HG03159 (cell line): Measurements from ENCODE around the gene SYMPK.
"Not testable (repeated sequence)": the region's sequence is repeated elsewhere in the genome, so short reads cannot be mapped to it uniquely, and the experiment has no call there.

Experiments
- ATAC-seq: cut with Tn5 transposase; IDR thresholded peaks from one replicate; pipeline ENCODE4 v1.9.1; 2021; ENCODE audit warnings: mild to moderate bottlenecking, moderate library complexity; ENCODE audit not compliant: unreplicated experiment

Gene SYMPK

DNA sequence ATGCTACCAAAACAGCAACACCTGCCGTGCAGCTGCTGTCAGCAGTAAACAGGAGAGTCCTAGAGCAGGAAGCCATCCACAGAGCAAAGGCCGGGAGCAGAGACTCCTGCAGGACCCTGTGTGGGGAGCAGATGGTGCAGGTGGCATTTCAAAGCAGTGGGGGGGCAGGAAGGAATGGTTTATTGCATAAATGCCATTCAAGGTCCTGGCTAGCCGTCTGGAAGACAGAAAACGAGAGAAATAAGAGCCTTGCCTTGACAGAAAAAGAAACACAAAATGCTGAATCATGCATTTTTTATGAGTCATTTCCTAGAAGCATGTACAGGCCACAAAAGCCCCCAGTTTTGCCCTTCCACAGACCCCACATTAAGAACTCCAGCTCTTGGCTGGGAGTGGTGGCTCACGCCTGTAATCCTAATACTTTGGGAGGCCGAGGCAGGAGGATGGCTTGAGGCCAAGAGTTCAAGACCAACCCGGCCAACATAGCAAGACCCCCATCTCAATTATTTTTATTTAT is 53.2 kb downstream of the SYMPK start:
- no peak for ATAC-seq

DNA sequence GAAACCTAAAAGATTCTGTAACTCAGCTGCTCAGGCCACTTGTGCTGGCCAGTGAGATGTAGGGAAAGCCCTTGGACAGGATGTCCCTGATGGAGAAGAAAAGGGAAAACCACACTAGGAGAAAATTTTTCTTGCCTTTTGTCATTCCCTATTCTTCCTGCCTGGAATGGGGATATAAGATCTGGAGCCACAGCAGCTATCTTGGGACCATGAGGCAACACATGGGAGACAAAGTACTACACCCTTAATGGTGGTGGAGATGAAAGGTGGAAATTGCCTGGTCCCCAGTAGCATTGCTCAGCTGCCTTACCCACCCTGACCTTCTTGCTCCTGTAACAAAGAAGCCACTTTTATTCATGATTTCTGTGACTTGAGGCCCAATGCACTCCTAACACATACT is 57.2 kb downstream of the SYMPK start:
- no peak for ATAC-seq

DNA sequence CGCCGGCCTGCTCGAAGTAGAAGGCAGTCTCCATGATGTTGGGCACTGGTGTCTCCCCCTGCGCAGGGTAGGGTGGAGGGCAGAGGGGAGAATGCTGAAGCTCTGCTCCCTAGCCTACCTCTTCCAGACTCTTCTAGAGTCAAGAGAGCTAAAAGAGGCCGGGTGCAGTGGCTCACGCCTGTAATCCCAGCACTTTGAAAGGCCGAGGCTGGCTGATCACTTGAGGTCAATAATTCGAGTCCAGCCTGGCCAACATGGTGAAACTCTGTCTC is 58.1 kb downstream of the SYMPK start:
- ATAC-seq: no peak

DNA sequence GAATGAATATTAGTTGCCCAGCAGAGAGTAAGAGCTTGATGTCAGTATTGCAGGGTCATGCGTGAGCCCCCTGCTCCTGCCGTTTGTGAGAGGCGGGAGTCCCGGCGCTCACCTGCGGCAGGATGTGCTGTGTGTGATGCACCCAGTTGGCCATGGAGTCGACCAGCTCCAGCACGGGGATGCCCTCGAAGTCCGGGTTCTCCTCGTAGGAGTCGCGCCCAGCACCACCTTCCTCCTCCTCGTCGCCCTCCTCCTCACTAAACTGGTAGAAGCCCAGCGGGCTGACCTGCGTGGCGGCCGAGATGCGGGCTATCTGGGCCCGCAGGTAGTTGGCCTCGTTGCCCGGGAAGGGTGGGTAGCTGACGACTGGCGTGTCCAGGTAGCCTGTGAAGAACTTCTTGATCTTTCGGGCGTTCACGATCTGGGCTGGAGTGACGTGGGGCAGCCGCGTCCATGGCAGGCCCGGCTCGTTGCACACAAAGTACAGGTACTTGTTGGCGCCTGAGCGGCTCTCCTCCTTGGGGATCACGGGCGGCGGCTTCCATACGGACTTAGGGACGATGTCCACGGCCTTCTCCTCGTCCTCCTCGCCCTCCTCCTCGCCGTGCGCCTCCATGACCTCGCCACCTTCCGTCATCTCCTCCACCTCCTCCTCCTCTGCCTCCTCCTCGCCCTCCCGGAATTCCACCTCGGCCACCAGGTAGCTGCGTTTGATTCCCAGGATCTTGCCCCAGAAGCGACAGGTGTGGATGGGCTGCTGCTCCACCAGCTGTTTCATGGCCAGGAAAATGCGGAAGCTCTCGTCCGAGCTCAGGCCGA is 58.6 kb downstream of the SYMPK start:
- ATAC-seq: no peak

DNA sequence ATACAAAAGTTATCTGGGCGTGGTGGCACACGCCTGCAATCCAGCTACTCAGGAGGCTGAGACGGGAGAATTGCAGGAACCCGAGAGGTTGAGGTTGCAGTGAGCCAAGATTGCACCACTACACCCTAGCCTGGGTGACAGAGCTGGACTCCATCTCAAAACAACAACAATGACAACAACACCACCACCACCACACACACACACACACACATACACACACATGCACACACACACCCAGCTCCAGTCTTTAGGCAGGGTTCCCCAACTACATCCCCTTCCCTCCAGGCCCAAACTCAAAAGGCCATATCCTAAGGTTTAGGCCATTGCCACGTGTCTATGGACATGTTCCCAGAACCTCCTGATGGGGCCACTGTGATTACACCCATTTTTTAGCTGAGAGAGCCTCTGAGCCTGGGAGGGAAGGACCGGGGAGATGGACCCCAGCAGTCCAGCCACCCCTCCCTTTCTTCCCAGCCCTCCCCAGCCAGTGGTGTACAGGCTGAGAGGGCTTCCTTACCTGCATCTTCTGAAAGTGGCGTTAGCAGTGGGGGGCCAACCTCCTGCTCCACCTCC is 61.3 kb downstream of the SYMPK start:
- no peak for ATAC-seq

DNA sequence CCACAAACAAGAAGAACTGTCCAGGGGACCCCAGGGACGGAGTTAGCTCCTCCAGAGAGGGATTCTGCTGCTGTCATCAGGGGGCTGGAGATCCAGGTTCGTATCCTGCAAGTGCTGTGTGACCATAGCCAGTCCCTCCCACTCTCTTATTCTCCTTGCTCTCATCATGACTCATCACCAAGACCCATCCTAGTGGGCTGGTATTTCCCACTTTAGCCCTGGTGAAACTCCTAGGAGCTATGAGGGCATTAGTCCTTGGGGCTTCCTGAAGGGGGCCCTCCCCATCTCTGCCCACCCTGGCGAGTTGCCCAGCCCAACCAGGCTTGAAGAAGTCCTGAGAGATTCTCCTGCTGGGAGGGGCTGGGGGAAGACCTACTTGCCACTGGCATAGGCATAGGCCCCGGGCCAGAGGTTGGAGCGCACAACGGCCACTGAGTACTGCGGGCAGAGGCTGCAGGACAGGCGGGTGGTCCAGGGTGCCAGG is 62.8 kb downstream of the SYMPK start:
- no peak for ATAC-seq

DNA sequence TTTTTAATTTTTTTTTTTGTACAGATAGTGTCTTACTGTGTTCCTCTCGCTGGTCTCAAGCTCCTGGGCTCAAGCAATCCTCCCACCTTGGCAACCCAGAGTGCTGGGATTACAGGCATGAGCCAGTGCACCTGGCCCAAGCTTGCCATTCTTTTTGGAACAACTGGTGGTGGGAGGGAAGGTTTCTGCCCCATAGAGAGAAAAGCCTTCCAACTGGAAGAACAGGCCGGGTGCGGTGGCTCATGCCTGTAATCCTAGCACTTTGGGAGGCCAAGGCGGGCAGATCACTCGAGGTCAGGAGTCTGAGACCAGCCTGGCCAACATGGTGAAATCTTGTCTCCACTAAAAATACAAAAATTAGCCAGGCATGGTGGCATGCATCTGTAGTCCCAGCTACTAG is 63.4 kb downstream of the SYMPK start:
- not testable (repeated sequence) for ATAC-seq

DNA sequence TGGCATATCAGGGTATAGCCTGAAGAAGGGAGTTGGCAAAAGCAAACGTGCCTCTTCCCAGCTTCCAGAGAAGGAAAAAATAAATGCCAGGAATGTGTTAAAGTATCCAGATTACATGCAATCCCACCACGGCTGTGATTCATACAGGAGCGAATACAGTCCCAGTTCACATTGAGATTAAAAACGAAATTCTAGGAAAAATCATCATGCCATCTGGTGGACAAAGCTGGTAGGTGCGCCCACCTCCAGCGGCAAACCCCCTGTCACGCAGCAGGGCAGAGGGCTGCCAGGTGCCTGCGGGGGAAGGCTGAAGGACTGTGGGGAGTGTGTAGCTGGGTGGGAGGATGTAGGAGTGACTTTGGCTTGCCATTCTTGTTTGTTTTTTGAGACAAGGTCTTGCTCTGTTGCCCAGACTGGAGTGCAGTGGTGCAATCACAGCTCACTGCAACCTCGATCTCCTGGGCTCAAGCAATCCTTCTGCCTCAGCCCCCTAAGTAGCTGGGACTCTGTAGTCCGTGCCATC is 63.9 kb downstream of the SYMPK start:
- ATAC-seq: no peak

DNA sequence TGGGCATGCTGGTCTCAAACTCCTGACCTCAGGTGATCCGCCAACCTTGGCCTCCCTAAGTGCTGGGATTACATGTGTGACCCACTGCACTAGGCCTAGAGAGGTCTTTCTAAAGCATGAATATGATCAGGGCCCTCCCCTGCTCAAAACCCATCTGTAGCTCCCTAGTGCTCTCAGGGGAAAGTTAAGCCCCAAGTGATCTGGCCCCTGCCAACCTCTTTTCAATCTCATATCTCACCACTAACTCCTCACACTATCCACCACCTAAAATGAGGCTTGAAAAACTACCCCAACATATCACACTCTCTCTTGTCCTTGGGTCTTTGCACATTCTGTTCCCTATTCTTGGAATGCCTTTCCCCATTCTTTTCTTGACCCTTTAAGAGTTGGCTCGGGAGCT is 68.3 kb downstream of the SYMPK start:
- ATAC-seq: no peak

DNA sequence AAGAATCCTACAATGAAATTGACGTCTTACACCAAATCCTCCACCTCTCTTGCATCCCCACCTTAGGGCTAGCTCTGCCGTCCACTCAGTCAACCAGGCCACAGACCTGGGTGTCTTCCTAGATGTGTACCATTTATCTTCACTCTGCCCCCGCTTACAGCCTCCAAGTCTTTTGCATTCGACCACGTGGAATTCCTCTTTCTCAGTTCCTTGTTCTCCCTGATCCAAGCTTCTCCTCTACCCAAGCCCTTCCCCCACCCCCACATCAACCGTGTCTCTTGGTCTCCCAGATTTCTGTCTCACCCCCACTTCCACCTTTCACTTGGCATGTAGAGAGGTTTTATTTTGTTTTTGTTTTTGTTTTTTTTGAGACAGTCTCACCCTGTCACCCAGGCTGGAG is 69.1 kb downstream of the SYMPK start:
- ATAC-seq: no peak

DNA sequence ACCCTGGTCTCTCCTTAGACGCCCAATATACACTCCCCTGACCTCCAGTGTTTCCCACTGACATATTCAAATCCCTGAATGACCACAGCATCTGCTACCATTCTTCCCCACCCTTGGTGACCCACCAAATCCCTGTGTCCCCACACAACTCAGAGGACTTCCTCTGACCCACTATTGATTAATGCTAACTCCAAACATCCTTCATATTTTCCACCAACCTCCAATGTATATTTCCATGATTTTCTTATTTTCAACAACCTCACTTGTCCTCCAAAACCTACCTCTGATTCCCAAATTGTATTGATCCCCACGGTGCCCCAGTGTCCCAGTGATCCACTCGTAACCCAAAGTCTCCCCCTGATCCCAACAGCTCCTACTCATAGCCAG is 69.8 kb downstream of the SYMPK start:
- ATAC-seq: no peak

DNA sequence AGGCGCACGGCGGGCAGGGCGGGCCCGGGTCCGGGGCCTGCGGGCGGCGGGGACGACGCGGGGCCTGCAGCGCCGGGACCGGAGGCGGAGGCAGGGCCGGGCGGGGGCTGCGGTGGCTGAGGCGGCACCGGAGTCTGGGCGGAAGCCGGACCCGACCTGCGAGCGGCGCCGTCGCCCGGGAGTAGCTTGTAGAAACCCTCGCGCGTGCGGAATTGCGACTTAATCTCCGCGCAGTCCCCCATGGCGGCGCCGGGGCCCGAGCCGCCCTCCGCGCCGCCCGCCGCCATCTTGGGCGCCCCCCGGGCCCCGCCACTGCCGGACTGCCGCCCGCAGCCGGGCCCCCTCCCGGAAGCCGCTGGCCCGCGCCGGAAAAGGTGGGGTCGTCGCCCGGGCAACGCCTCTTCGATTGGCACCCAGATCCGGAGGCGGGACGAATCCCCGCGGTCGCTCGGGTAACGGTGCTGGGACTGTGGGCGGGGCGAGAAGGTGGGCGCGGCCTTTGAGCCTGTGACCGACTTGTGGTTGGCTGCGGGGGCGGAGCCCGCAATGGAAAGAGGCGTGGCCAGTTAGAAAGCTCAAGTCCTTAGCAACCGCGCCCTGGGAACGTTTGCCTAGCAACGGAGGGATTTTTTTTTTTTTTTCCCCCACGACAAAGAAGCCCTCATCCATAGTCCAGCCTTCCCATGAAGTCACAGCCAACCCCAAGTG is 70.3 kb downstream of the SYMPK start, which contains the start of gene DMWD:
DMWD (minus strand) TSS at position 376 of the 708 bp plus-strand sequence; CDS start at position 287, 89 bp downstream.
- peak; percentile 84 for ATAC-seq

DNA sequence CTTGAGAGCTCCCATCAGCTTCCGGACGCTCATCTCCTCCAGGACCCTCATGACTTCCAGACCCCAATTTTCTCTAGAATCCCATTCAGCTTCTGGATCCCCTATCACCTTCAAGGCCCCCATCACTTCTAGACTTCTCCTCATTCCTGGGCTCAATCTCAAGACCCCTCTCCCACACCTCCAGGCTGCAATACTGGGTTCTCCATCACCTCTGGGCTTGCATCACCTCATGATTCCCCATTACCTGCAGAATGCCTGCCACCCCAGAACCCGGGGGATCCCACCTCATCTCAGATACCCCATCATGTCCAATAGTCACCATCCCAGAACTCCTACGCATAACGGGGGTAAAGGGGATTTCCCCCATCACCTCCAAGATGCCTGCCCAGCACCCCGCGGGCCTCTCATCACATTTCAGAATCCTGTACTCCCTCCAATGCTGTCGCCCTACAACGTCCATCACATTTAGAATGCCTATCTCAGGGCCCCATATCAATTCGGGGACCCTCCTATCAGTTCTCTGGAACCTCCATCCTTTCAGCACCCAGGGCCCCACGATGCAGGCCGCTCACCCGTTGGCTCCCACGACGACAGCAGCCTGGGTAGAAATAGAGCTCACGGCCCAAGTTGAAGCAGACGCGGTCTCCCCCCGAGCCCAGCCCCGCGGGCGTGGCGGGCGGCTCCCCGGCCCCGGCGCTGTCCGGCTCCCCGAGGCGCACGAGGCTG is 71.0 kb downstream of the SYMPK start:
- no peak for ATAC-seq

DNA sequence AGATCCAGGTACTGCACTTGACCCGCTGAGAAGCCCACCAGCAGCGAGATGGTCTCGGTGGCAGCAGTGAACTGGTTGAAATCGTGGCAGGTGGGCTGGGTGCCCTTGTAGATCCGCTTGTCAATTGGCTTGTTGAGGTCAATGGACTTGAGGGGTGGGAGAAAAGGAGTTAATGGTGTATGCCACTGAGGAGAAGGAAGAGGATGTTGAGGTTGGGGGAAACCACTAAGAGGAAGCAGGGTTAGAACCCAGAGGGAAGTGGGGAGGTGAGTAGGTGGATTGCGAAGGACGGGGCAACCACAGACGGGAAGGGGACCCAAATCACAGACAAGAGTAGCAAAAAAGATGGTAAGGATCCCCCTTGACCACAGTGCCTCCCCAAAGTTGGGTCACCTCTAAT is 72.0 kb downstream of the SYMPK start:
- no peak for ATAC-seq

DNA sequence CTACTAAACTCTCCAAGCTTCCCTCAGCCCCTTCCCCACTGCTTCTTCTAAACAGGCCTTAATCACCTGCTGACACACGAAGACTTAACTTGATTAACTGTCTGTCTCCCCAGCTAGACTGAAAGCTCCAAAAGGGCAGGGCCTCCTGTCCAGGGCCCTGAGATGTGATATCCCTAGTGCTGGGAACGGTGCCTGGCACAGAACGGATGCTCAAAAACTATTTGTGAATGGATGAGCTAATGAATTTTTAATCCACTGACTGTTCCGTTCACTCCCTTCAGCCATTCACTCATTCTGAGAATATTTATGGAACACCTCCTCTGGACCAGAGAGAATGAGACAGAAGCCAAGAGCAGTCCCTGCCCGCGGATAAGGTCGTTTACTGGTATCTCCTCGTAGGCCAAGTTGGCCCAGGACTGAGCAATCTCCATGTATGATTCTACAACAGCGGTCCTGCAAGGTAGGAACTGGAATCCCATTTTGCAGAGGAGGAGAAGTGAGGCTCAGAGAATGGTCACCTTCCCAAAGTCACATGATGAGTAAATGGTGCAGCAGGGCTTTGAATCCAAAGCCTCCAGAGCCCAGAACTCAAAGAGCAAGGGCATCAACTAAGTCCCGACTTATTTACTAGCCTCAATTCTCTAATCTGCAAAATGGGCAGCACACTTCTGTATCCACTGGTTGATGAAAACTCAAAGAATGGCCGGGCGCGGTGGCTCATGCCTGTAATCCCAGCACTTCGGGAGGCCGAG is 73.7 kb downstream of the SYMPK start:
- ATAC-seq: no peak

DNA sequence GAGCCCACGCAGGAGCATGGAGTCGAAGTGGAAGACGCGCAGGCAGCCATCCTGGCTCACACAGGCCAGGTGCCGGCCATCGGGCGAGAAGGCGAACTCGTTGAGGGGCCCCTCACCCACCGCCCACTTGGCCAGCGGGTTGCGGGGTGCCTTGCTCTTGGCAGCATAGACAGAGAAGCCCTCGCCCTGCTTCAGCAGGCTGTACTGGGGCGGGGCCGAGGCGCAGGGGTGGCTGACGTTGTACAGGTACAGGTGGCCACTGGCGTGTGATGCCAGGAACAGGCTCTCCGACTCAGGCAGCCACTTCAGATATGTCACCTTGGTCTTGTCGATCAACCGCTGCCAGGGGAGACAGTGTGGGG is 76.4 kb downstream of the SYMPK start:
- ATAC-seq: no peak

DNA sequence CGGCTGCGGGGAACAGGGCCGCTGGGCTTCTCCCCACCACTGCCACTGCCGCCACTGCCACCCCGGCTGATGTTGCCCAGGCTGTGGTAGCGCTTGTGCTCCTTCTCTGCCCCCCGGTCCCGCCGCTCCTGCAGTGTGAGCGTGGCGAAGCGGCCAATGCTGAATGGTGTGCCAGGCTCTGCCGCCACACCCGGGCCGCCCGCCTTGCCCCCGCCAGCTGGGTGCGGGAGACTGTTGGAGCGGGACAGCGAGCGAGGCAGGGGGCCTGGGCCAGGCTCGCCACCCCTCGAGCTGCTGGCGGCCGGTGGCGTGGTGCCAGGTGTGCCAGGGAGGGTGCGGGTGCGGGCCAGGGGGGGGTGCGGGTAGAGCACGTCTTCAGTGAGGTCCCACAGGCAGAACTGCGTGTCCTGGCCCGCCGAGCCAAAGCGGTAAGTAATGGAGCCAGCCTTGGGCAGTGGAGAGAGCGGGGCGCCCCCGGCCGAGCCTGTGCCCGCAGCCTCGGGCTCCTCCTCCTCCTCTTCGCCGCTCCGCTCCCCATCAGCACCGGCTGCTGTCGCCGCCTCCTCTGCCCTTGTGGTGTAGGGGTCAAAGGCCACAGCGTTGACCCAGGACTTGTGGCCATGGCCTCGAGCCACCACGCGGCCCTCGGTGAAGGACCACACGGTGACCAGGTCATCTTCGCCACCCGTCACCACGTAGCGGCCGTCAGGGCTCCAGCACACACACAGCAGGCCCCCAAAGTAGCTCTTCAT is 77.0 kb downstream of the SYMPK start:
- ATAC-seq: no peak

DNA sequence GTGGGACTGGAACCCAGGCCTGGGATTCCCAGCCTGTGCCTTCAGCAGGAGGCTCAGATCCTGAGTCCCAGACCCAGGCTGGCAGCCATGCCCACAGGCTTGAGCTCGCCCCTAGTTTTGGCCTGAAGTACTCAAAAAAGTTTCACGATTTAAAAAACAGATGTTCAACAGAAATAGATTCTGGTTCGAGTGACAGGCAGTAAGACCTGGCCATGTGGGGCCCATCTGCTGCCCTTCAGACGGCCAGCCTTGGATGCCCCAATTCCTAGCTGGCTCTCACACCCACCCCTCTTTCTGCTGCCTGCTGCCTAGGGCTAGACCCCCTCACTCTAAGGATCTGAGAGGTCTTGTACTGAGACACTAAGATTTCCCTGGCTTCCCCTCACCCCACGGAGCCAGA is 77.8 kb downstream of the SYMPK start:
- no peak for ATAC-seq

DNA sequence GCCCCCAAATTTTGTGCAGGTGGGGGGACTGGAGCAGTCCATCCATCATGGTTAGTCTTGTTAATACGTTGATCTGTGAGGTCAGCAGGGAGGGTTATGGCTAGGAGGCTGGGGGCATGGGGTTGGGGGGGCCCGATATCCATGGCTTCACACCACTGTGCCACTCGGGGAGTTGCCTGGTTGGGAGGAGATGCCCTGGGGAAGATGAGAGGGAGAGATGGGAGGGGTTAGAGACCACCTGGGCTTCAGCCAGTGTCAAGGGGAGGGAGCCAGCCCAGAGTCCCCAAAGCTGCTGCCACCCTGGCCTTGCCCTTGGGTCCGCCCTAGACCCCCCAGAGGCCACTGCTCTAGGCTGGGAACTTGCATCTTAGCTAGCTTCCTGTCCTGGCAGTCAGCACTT is 78.9 kb downstream of the SYMPK start:
- no peak for ATAC-seq
